PC-3 (cell line): ENCODE results near the gene TEAD1. TPM values are rescaled to one million over a fixed set of nuclear protein-coding genes. Genes with fewer than 3 reads are reported as not detected.

Experiments
- ATAC-seq: fragments of 200-7000 bp; cut with Tn5 transposase; 2 replicates; pipeline ENCODE4 v1.9.1; 2020; ENCODE audit warnings: mild to moderate bottlenecking, moderate library complexity
- BruUV-seq: library from RNA; stranded (reverse); fragments of 400-500 nt; replicated peaks from 2 replicates; lab custom pipeline; 2021; lab: Mats Ljungman, UMichigan
- CTCF ChIA-PET: fragments of 300-600 bp; sonication (Branson Sonifier 250); formaldehyde crosslinking; loops from one replicate; lab custom pipeline; 2022; ENCODE audit warnings: antibody characterized with exemption; lab: Charles Lee
- POLR2A ChIA-PET: fragments of 300-600 bp; sonication (Branson Sonifier 250); formaldehyde crosslinking; loops from one replicate; lab custom pipeline; 2022; ENCODE audit warnings: antibody characterized with exemption; ENCODE audit not compliant: unreplicated experiment; lab: Charles Lee
- DNase-seq: peaks from one replicate; pipeline ENCODE4 v3.0.0-alpha.2; 2015
- H2AFZ ChIP-seq: fragments of 300-600 bp; sonication (generic); 2 replicates; pipeline ENCODE4 v1.6.0; 2016; ENCODE audit warnings: antibody characterized with exemption, low read length
- H3F3A ChIP-seq: fragments of 300-600 bp; sonication (generic); one replicate; pipeline ENCODE4 v1.6.0; 2017; ENCODE audit warnings: antibody characterized with exemption, low read length, control low read depth, mild to moderate bottlenecking; ENCODE audit not compliant: unreplicated experiment
- H3K27ac ChIP-seq: fragments of 300-600 bp; sonication (generic); 2 replicates; pipeline ENCODE4 v1.5.1; 2016; ENCODE audit warnings: mild to moderate bottlenecking, low read length
- H3K27me3 ChIP-seq: fragments of 300-600 bp; sonication (generic); 2 replicates; pipeline ENCODE4 v1.6.1; 2016; ENCODE audit warnings: low read length, mixed read lengths
- H3K36me3 ChIP-seq: fragments of 300-600 bp; sonication (generic); 2 replicates; pipeline ENCODE4 v1.6.1; 2016; ENCODE audit warnings: low read depth, mixed run types, low read length, mixed read lengths
- H3K4me1 ChIP-seq: fragments of 300-600 bp; sonication (generic); 2 replicates; pipeline ENCODE4 v1.5.1; 2016; ENCODE audit warnings: low read length; ENCODE audit not compliant: insufficient read depth
- H3K4me2 ChIP-seq: fragments of 300-600 bp; sonication (generic); 2 replicates; pipeline ENCODE4 v1.6.0; 2016; ENCODE audit warnings: low read length
- H3K4me3 ChIP-seq: fragments of 300-600 bp; sonication (generic); 2 replicates; pipeline ENCODE4 v1.5.1; 2016; ENCODE audit warnings: mild to moderate bottlenecking, low read length, mixed read lengths
- H3K79me2 ChIP-seq: fragments of 300-600 bp; sonication (generic); 2 replicates; pipeline ENCODE4 v1.6.1; 2017; ENCODE audit warnings: low read length, mixed read lengths
- H3K9ac ChIP-seq: fragments of 300-600 bp; sonication (generic); 2 replicates; pipeline ENCODE4 v1.6.0; 2016; ENCODE audit warnings: mild to moderate bottlenecking, low read length
- H3K9me2 ChIP-seq: fragments of 300-600 bp; sonication (generic); replicated peaks from 2 replicates; pipeline ENCODE4 v1.6.1; 2016; ENCODE audit warnings: mixed run types, low read length, mixed read lengths
- H3K9me3 ChIP-seq: fragments of 300-600 bp; sonication (generic); 2 replicates; pipeline ENCODE4 v1.6.1; 2016; ENCODE audit warnings: low read length, mixed read lengths
- H4K20me1 ChIP-seq: fragments of 300-600 bp; sonication (generic); 2 replicates; pipeline ENCODE4 v1.6.1; 2016; ENCODE audit warnings: low read length, mixed read lengths
- CTCF ChIP-seq: fragments of 300-600 bp; sonication (generic); conservative IDR thresholded peaks from 2 replicates; pipeline ENCODE4 v1.5.1; 2017; ENCODE audit warnings: antibody characterized with exemption, low read depth, mild to moderate bottlenecking, low read length
- EZH2 ChIP-seq: fragments of 300-600 bp; sonication (generic); IDR thresholded peaks from one replicate; pipeline ENCODE4 v1.6.1; 2017; ENCODE audit warnings: antibody characterized with exemption, mild to moderate bottlenecking, low read length; ENCODE audit not compliant: unreplicated experiment
- EZH2phosphoT487 ChIP-seq: fragments of 300-600 bp; sonication (generic); IDR thresholded peaks from 2 replicates; pipeline ENCODE4 v1.6.1; 2018; ENCODE audit warnings: mild to moderate bottlenecking, antibody characterized with exemption, low read length, borderline replicate concordance
- intact Hi-C: fragments of 100-400 bp; cut with micrococcal nuclease; formaldehyde crosslinking; loops from 2 replicates; pipeline ENCODE4 v1.9.0; 2023
- total RNA-seq: library from RNA; depleted of rRNA; stranded (reverse); fragments of >200 nt; gene quantifications from 2 replicates; pipeline ENCODE4 v1.2.3, GENCODE V29; 2014

The TEAD1 gene
- total RNA-seq, 1 experiment from 2014 or later = 70.2 TPM

GRCh38 chr11:12735262-12735661, 61.0 kb downstream of the TEAD1 start:
- no peak overlapping the region for H2AFZ ChIP-seq
- H3K4me3 ChIP-seq = no peak overlapping the region
- ChIA-PET CTCF (no interaction called here), POLR2A (no interaction called here)
- H3K9ac ChIP-seq = no peak overlapping the region
- peaks cover 98% of the 10 kb centered on the region for H3K79me2 ChIP-seq
- H4K20me1 ChIP-seq = no peaks in the 10 kb centered on the region
- H3K4me1 ChIP-seq = peaks cover 18% of the 10 kb centered on the region
- no peak for ATAC-seq
- H3K4me2 ChIP-seq = no peak overlapping the region
- no peaks in the 10 kb centered on the region for H3K9me2 ChIP-seq
- H3K27me3 ChIP-seq = no peaks in the 10 kb centered on the region
- H3K36me3 ChIP-seq = no peaks in the 10 kb centered on the region; the same call in 1 of the 2 replicates
- TF ChIP-seq CTCF = no peak
- TF ChIP-seq EZH2phosphoT487 = no peak
- TF ChIP-seq EZH2 = no peak
- H3K27ac ChIP-seq = no peak overlapping the region
- DNase-seq = no peak
- BruUV-seq = no TSS peak
- H3K9me3 ChIP-seq = no peaks in the 10 kb centered on the region
- H3F3A ChIP-seq = no peaks in the 10 kb centered on the region
- intact Hi-C loops = no loop called here

GRCh38 chr11:12737024-12737423, 62.8 kb downstream of the TEAD1 start:
- H3K4me1 ChIP-seq = peaks cover 6% of the 10 kb centered on the region
- no peak overlapping the region for H3K4me2 ChIP-seq
- no peaks in the 10 kb centered on the region for H3K27me3 ChIP-seq
- no peak overlapping the region for H3K9ac ChIP-seq
- H3K9me3 ChIP-seq = no peaks in the 10 kb centered on the region
- ATAC-seq (no peak), DNase-seq (no peak)
- no peaks in the 10 kb centered on the region for H3K9me2 ChIP-seq
- no peaks in the 10 kb centered on the region; the same call in 1 of the 2 replicates for H3K36me3 ChIP-seq
- TF ChIP-seq EZH2 = no peak
- TF ChIP-seq CTCF = no peak
- H2AFZ ChIP-seq = no peak overlapping the region
- H3K79me2 ChIP-seq = peaks cover 98% of the 10 kb centered on the region
- ChIA-PET POLR2A (no interaction called here), CTCF (no interaction called here)
- no peak overlapping the region for H3K27ac ChIP-seq
- BruUV-seq = no TSS peak
- intact Hi-C loops = no loop called here
- H4K20me1 ChIP-seq = no peaks in the 10 kb centered on the region
- no peaks in the 10 kb centered on the region for H3F3A ChIP-seq
- no peak overlapping the region for H3K4me3 ChIP-seq

GRCh38 chr11:12741671-12742216, 67.5 kb downstream of the TEAD1 start:
- intact Hi-C loops = no loop called here
- ChIA-PET CTCF (no interaction called here), POLR2A (no interaction called here)
- Histone ChIP-seq H3K9ac (no peak overlapping the region), H3K36me3 (no peaks in the 10 kb centered on the region; the same call in 1 of the 2 replicates), H3K9me3 (no peaks in the 10 kb centered on the region), H2AFZ (no peak overlapping the region), H3K79me2 (peaks cover 96% of the 10 kb centered on the region), H3K27ac (no peak overlapping the region), H3K4me2 (no peak overlapping the region), H3K4me3 (no peak overlapping the region), H3K9me2 (no peaks in the 10 kb centered on the region), H3K27me3 (no peaks in the 10 kb centered on the region), H3F3A (no peaks in the 10 kb centered on the region), H3K4me1 (peaks cover 10% of the 10 kb centered on the region; the same call in 1 of the 2 replicates), H4K20me1 (peaks cover 11% of the 10 kb centered on the region; the same call in 1 of the 2 replicates)
- ATAC-seq = no peak
- TF ChIP-seq EZH2phosphoT487 (no peak), EZH2 (no peak), CTCF (no peak)
- no peak for DNase-seq
- BruUV-seq = no TSS peak
